H1 (cell line): ENCODE results near the gene PTPN3. TPM values are rescaled to one million over a fixed set of nuclear protein-coding genes. Genes with fewer than 3 reads are reported as not detected.

ENCODE experiments used
- CTCF ChIA-PET: fragments of 300-600 bp; sonication (Branson Sonifier 250); formaldehyde crosslinking; loops from one replicate; lab custom pipeline; 2021; ENCODE audit not compliant: partially characterized antibody; lab: Charles Lee
- POLR2A ChIA-PET: fragments of 300-600 bp; sonication (Branson Sonifier 250); formaldehyde crosslinking; loops from one replicate; lab custom pipeline; 2021; ENCODE audit warnings: inconsistent platforms; ENCODE audit not compliant: partially characterized antibody; lab: Charles Lee
- DNase-seq, 2 experiments: peaks; one replicate each; pipeline versions ENCODE4 v3.0.0 to v3.0.0-alpha.2; 2010 to 2022; ENCODE audit warnings: low spot score in 2 of 2, low read depth in 1 of 2, mixed read lengths in 1 of 2
- FAIRE-seq: peaks from 2 replicates; lab custom pipeline; 2011; peaks lifted over from hg19 to GRCh38; lab: Jason Lieb, UNC
- H2AFZ ChIP-seq: 2 replicates; pipeline ENCODE4 v1.8.1; 2012; ENCODE audit warnings: low read length, inconsistent platforms
- H2AK5ac ChIP-seq: 2 replicates; pipeline ENCODE4 v1.6.1; 2013; ENCODE audit warnings: low read depth, low read length
- H2BK120ac ChIP-seq: replicated peaks from 2 replicates; pipeline ENCODE3; 2013; ENCODE audit warnings: low read depth, low read length, inconsistent platforms
- H2BK12ac ChIP-seq: 2 replicates; pipeline ENCODE4 v1.6.1; 2013; ENCODE audit warnings: low read depth, low read length
- H2BK15ac ChIP-seq: 2 replicates; pipeline ENCODE4 v1.6.1; 2013; ENCODE audit warnings: low read length
- H2BK20ac ChIP-seq: 2 replicates; pipeline ENCODE4 v1.6.1; 2013; ENCODE audit warnings: low read length
- H2BK5ac ChIP-seq: 2 replicates; pipeline ENCODE4 v1.6.1; 2013; ENCODE audit warnings: low read depth, low read length
- H3K14ac ChIP-seq: 2 replicates; pipeline ENCODE4 v1.6.1; 2013; ENCODE audit warnings: inconsistent platforms; ENCODE audit not compliant: insufficient read length
- H3K18ac ChIP-seq: 2 replicates; pipeline ENCODE4 v1.6.1; 2013; ENCODE audit warnings: low read length; ENCODE audit errors: extremely low read depth
- H3K23ac ChIP-seq: 2 replicates; pipeline ENCODE4 v1.6.1; 2013; ENCODE audit warnings: inconsistent platforms; ENCODE audit not compliant: insufficient read length
- H3K23me2 ChIP-seq: 2 replicates; pipeline ENCODE4 v1.6.1; 2013; ENCODE audit warnings: low read depth, low read length
- H3K27ac ChIP-seq: 2 replicates; pipeline ENCODE4 v1.6.1; 2011; ENCODE audit warnings: low read depth, low read length, inconsistent platforms
- H3K27me3 ChIP-seq, 4 experiments: replicated peaks in 1 of 4; 1 replicate in 1 of 4; 2 replicates in 3 of 4; pipeline versions ENCODE4 v1.6.1 to v1.8.1; 2011 to 2013; ENCODE audit warnings: low read length in 3 of 4, mild to moderate bottlenecking in 3 of 4, inconsistent platforms in 2 of 4, mixed read lengths in 2 of 4, moderate library complexity in 1 of 4; ENCODE audit not compliant: control insufficient read depth in 3 of 4, insufficient read depth in 3 of 4; ENCODE audit errors: extremely low read depth in 1 of 4
- H3K36me3 ChIP-seq, 4 experiments: 2 replicates each; pipeline versions ENCODE4 v1.6.1 to v1.8.1; 2011 to 2013; ENCODE audit warnings: mild to moderate bottlenecking in 4 of 4, low read length in 3 of 4, moderate library complexity in 2 of 4, control low read depth in 1 of 4, inconsistent platforms in 1 of 4; ENCODE audit not compliant: insufficient read depth in 4 of 4, control insufficient read depth in 2 of 4
- H3K4ac ChIP-seq: replicated peaks from 2 replicates; pipeline ENCODE3; 2013; ENCODE audit warnings: low read length, low read depth, mixed read lengths, inconsistent platforms; ENCODE audit not compliant: insufficient read length
- H3K4me1 ChIP-seq, 4 experiments: replicated peaks in 1 of 4; 1 replicate in 1 of 4; 2 replicates in 3 of 4; pipeline versions ENCODE4 v1.6.1 to v1.8.1; 2011 to 2013; ENCODE audit warnings: low read length in 3 of 4, inconsistent platforms in 2 of 4, mixed read lengths in 1 of 4; ENCODE audit not compliant: insufficient read depth in 4 of 4, control insufficient read depth in 3 of 4
- H3K4me2 ChIP-seq, 2 experiments: 2 replicates each; pipeline versions ENCODE4 v1.6.1 to v1.8.1; 2011 to 2013; ENCODE audit warnings: low read depth in 2 of 2, low read length in 2 of 2, control low read depth in 1 of 2, inconsistent platforms in 1 of 2, mild to moderate bottlenecking in 1 of 2; ENCODE audit not compliant: insufficient read depth in 1 of 2
- H3K4me3 ChIP-seq, 4 experiments: fragments of 200-600, 300-600 bp in 1 of 4; sonication (generic), shearing (Covaris generic), sonication (Bioruptor Twin) in 1 of 4; 2 replicates each; pipeline versions ENCODE4 v1.5.1 to v1.8.1; 2011 to 2016; ENCODE audit warnings: low read length in 4 of 4, low read depth in 3 of 4, control low read depth in 2 of 4, inconsistent platforms in 2 of 4, mild to moderate bottlenecking in 2 of 4, mixed read lengths in 1 of 4, moderate library complexity in 1 of 4; ENCODE audit not compliant: insufficient read depth in 2 of 4; ENCODE audit errors: extremely low read depth in 1 of 4
- H3K56ac ChIP-seq: replicated peaks from 2 replicates; pipeline ENCODE3; 2013; ENCODE audit warnings: low read depth, mild to moderate bottlenecking, mixed read lengths, low read length, inconsistent platforms; ENCODE audit not compliant: insufficient read length
- H3K79me1 ChIP-seq: 2 replicates; pipeline ENCODE4 v1.6.1; 2013; ENCODE audit warnings: low read depth, low read length, control low read depth
- H3K79me2 ChIP-seq, 2 experiments: 2 replicates each; pipeline versions ENCODE4 v1.6.1 to v1.8.1; 2012 to 2013; ENCODE audit warnings: low read length in 2 of 2, mild to moderate bottlenecking in 2 of 2, inconsistent platforms in 1 of 2; ENCODE audit not compliant: insufficient read depth in 2 of 2, control insufficient read depth in 1 of 2
- H3K9ac ChIP-seq, 4 experiments: replicated peaks in 1 of 4; 1 replicate in 1 of 4; 2 replicates in 3 of 4; pipeline versions ENCODE4 v1.6.1 to v1.8.1; 2011 to 2013; ENCODE audit warnings: low read depth in 3 of 4, low read length in 3 of 4, control low read depth in 2 of 4, mild to moderate bottlenecking in 2 of 4, moderate library complexity in 2 of 4, inconsistent platforms in 1 of 4; ENCODE audit errors: extremely low read depth in 1 of 4
- H3K9me3 ChIP-seq, 2 experiments: 2 replicates each; pipeline versions ENCODE4 v1.6.1 to v1.8.1; 2012 to 2013; ENCODE audit warnings: mild to moderate bottlenecking in 2 of 2, moderate library complexity in 2 of 2, control low read depth in 1 of 2, inconsistent platforms in 1 of 2, low read depth in 1 of 2, low read length in 1 of 2, mixed read lengths in 1 of 2; ENCODE audit not compliant: insufficient read depth in 2 of 2
- H4K20me1 ChIP-seq, 2 experiments: replicated peaks in 1 of 2; 2 replicates each; pipeline versions ENCODE3 to v1.8.1; 2011 to 2013; ENCODE audit warnings: inconsistent platforms in 2 of 2, low read length in 2 of 2, mild to moderate bottlenecking in 1 of 2; ENCODE audit not compliant: insufficient read depth in 2 of 2, control insufficient read depth in 1 of 2
- H4K5ac ChIP-seq: 2 replicates; pipeline ENCODE4 v1.6.1; 2013; ENCODE audit warnings: low read length, low read depth, mixed read lengths, inconsistent platforms; ENCODE audit not compliant: insufficient read length
- H4K8ac ChIP-seq: 2 replicates; pipeline ENCODE4 v1.8.0; 2013; ENCODE audit warnings: mild to moderate bottlenecking, moderate library complexity, low read length, inconsistent platforms; ENCODE audit not compliant: insufficient read depth; ENCODE audit errors: extremely low read depth
- H4K91ac ChIP-seq: replicated peaks from 2 replicates; pipeline ENCODE3; 2013; ENCODE audit warnings: low read length, mixed read lengths, inconsistent platforms; ENCODE audit not compliant: insufficient read length
- ATF3 ChIP-seq: IDR thresholded peaks from 2 replicates; pipeline ENCODE4 v1.6.1; 2011; ENCODE audit warnings: low read depth, mild to moderate bottlenecking, low read length; ENCODE audit not compliant: insufficient read depth
- RBBP5 ChIP-seq: IDR thresholded peaks from 2 replicates; pipeline ENCODE4 v1.7.1; 2012; ENCODE audit warnings: low read depth, mild to moderate bottlenecking, inconsistent platforms, low read length, moderate library complexity, borderline replicate concordance
- SP4 ChIP-seq: IDR thresholded peaks from 2 replicates; pipeline ENCODE4 v1.6.1; 2012; ENCODE audit warnings: low read length, inconsistent platforms
- YY1 ChIP-seq: IDR thresholded peaks from 2 replicates; pipeline ENCODE4 v1.6.1; 2011; ENCODE audit warnings: low read depth, mild to moderate bottlenecking, low read length
- WGBS, 2 experiments: shearing (Covaris generic) in 1 of 2; methylation state at CpG; one replicate each; pipeline versions ENCODE4 v1.1.6 to v1.1.7; 2013 to 2015; ENCODE audit warnings: low lambda C conversion rate in 2 of 2, mixed read lengths in 2 of 2, inconsistent platforms in 1 of 2, low coverage in 1 of 2, missing lambda C conversion rate in 1 of 2; ENCODE audit not compliant: insufficient replicate concordance in 2 of 2, insufficient coverage in 1 of 2, insufficient read length in 1 of 2; ENCODE audit errors: extremely low coverage in 1 of 2, missing lambda C conversion rate in 1 of 2; 5-methylcytosine and 5-hydroxymethylcytosine counted together
- polyA plus RNA-seq, 7 experiments: library from polyadenylated mRNA; depleted of rRNA in 3 of 7; stranded (reverse) in 5 of 7; unstranded in 2 of 7; fragments of >200 nt in 5 of 7; fragments of 200-250 nt in 2 of 7; gene quantifications; 1 replicate in 5 of 7; 2 replicates in 1 of 7; 4 replicates in 1 of 7; pipeline versions ENCODE4 v1.2.1 to v1.2.3, GENCODE V29; 2011 to 2013; ENCODE audit warnings: missing spikeins in 2 of 7, mixed read lengths in 2 of 7
- total RNA-seq: library from RNA; stranded (reverse); fragmentation: NEBNext Ultra II Directional; extraction: Animal tissue kit (Norgen Biotek cat#: 25700); gene quantifications from 2 replicates; pipeline ENCODE4 v1.2.1, GENCODE V29; 2021

PTPN3 gene
- total and polyA plus RNA-seq, 2 of the 8 experiments (the other 6 are each of a cell fraction or from before 2014, with no cell fraction given): 2.9 to 3.7 TPM

- H3K18ac ChIP-seq: no peak overlapping the region
- DNase-seq: peak in 1 of 2 experiments; percentile 54
- H3K4ac ChIP-seq: no peak overlapping the region
- H2BK12ac ChIP-seq: no peak overlapping the region
- no peak overlapping the region for H2BK120ac ChIP-seq
- CTCF ChIA-PET: interaction anchor here (0.6 to 15.2 kb wide), 22 partner anchors 9 to 637 kb away, joined by 3 to 236 read pairs (median 4); no protein-coding TSS in a partner anchor
- H2BK20ac ChIP-seq: no peak overlapping the region
- H2AK5ac ChIP-seq: no peak overlapping the region
- H3K23me2 ChIP-seq: no peaks in the 10 kb centered on the region
- no peak overlapping the region for H3K4me3 ChIP-seq
- no peak overlapping the region for H4K8ac ChIP-seq
- H4K5ac ChIP-seq: no peak overlapping the region
- no peak overlapping the region for H4K91ac ChIP-seq
- no peak overlapping the region for H3K23ac ChIP-seq
- no peaks in the 10 kb centered on the region for H3K79me2 ChIP-seq
- WGBS, 2 experiments: 79% methylated on average over 11 of the region's 11 CpGs; no CpG with 5 or more reads in 1 of the 2 experiments
- H2AFZ ChIP-seq: no peak overlapping the region
- no peak for FAIRE-seq
- no peaks in the 10 kb centered on the region for H3K27me3 ChIP-seq
- H3K14ac ChIP-seq: no peak overlapping the region
- no peak overlapping the region for H2BK5ac ChIP-seq
- POLR2A ChIA-PET: interaction anchor here (1.3 kb wide), 1 partner anchor 15 kb away, joined by 3 read pairs; no protein-coding TSS in a partner anchor
- no peaks in the 10 kb centered on the region for H3K9me3 ChIP-seq
- H2BK15ac ChIP-seq: no peak overlapping the region; the same call in 1 of the 2 replicates
- no peak overlapping the region for H3K27ac ChIP-seq
- no peaks in the 10 kb centered on the region; the same call in 1 of the 2 replicates for H3K79me1 ChIP-seq
- H3K9ac ChIP-seq: no peak overlapping the region
- H3K56ac ChIP-seq: no peak overlapping the region
- H3K4me1 ChIP-seq: peaks cover 0 to 6% (median 1%) of the 10 kb centered on the region in 4 experiments; a peak in 3 of 7 replicates
- H3K4me2 ChIP-seq: no peak overlapping the region
- no peaks in the 10 kb centered on the region for H3K36me3 ChIP-seq
- no peaks in the 10 kb centered on the region for H4K20me1 ChIP-seq
- TF ChIP-seq YY1 (no peak), RBBP5 (no peak), ATF3 (no peak), SP4 (no peak)
These were observed 42.2 kb downstream of the PTPN3 start for GRCh38 chr9:109455861-109456260.
